T follicular helper cell (primary cell): ENCODE data around the gene SLC38A5.
"Not testable (repeated sequence)": the region's sequence is repeated elsewhere in the genome, so short reads cannot be mapped to it uniquely, and the experiment has no call there.

Experiments used
- DNase-seq: peaks from one replicate; pipeline ENCODE4 v3.0.0-alpha.2; 2020; ENCODE audit warnings: low read depth
- total RNA-seq, 2 experiments: gene quantifications; one replicate each; lab custom pipeline; 2026; lab: John Stamatoyannopoulos, UW

The SLC38A5 gene
- 25.0 to 147 reads per million in 2 experiments for total RNA-seq

DNA sequence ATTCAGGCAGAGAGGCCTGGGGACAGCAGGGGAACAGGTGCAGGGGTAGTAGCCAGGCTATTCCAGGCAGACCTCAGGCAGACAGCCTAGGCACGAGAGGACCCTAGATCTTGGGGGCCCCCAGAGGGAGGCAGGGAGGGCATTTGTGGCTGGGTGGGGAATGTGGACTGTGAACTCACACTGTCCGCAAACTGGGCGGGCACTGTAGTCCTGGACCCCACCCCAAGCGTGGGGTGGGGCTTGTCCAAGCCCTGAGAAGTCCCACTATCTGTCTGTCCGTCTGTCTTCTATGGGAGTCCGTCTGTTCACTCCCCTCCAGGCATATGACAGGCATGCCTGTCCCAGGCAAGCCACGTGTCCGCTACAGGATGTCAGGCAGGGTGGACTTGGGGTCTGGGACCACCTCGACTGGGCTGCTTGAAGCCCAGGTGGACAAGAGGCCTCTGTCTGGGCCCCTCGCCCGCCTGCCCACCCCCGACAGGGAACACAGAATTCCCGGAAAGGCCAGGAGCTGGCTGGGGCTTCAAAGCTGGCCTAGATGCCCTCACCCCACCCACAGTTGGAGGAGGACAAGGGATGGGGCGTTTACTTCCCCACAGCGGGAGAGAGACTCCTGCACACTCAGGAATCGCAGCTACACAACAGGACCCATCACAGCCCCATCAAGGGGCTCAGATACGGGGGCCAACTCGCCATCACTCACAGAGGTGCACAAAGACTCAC is at the start of gene SLC38A5:
SLC38A5 (minus strand) TSS at position 151 of the 723 bp plus-strand sequence. CDS start 2,336 bp downstream, outside the sequence.
- DNase-seq, result no peak

DNA sequence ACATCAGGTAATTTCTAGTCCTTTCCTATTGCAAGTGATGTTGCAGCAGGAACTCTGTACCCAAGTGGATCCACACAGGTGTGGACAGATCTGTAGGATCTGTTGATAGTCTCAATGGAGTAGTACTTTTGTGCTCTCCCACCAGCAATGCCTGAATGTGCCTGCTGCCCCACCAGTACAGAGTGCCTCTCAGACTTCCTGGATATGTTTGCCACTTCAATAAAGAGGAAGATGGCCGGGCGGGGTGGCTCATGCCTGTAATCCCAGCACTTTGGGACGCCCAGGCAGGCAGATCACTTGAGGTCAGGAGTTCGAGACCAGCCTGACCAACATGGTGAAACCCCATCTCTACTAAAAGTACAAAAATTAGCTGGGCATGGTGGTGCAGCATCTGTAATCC is 49.4 kb upstream of the SLC38A5 start:
- not testable (repeated sequence) for DNase-seq

DNA sequence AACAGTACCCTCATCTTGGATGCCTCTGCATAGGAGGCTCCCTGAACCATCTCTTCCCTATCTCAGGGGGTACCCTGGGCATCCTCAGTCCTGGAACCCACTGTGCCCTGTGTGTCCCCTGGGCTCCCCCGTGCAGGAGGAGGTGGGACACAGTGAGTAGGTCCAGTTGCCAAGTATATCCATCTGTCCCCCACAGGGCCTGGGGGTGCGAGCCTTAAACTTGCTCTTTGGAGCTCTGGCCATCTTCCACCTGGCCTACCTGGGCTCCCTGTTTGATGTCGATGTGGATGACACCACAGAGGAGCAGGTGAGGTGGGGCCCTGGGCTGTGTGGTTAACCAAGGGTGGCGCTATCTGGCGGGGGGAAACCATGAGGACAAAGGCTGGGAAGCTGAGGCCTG is 46.9 kb upstream of the SLC38A5 start:
- DNase-seq, result no peak

DNA sequence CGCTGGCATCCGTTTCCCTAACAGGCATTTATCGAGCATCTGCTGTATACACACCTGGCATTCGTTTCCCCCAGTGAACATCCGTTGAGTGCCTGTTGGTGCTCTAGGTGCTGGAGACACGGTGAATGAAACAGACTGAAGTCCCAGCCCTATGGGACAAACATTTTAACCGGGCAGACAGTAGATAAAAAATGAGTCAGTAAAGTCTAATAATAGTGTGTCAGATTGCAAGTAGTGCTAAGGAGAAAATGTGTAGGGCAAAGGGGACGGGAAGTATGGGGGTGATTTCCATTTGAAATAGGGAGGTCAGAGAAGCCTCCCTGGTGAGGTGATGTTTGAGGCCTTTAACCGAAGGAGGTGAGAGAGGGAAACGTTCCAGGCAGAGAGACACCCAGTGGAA is 46.2 kb upstream of the SLC38A5 start:
- DNase-seq, result no peak

DNA sequence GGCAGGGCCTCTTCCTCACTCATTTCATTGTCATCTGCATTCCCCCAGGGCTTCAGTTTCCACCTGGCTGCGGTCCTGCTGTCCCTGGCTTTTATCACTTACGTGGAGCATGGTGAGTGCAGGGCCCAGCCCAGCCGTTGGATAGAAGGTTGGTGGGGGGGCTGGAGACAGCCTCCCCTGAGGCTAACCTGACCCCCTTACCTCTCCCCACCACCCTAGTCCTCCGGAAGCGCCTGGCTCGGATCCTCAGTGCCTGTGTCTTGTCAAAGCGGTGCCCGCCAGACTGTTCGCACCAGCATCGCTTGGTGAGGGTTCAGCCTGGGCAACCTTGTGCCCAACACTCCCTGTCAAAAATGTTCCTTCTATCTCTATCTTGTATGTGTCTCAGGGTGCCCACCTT is 45.8 kb upstream of the SLC38A5 start:
- no peak for DNase-seq

DNA sequence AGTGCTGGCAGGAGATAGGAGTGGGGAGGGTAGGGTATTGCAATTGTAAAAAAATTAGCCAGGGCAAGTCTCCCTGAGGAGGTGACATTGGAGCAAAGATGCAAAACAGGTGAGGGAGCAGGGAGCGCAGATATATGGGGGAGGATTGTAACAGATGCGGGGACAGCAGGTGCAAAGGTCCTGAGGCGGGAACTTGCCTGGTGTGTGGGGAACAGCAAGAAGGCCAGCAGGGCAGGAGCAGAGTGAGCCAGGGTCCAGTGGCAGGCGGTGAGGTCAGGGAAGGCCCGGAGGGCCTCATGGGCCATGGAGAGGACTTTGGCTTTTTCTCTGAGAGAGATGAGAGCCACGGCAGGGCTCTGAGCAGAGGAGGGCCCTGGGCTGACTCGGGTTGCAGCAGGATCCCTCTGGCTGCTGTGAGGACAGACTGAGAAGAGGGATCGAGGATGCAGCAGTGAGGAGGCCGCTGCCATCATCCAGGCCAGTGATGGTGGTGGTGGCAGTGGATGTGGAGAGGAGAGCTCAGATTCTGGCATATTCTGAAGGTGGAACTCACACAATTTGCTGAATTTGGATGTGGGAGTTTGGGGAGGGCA is 44.9 kb upstream of the SLC38A5 start:
- DNase-seq, result no peak

DNA sequence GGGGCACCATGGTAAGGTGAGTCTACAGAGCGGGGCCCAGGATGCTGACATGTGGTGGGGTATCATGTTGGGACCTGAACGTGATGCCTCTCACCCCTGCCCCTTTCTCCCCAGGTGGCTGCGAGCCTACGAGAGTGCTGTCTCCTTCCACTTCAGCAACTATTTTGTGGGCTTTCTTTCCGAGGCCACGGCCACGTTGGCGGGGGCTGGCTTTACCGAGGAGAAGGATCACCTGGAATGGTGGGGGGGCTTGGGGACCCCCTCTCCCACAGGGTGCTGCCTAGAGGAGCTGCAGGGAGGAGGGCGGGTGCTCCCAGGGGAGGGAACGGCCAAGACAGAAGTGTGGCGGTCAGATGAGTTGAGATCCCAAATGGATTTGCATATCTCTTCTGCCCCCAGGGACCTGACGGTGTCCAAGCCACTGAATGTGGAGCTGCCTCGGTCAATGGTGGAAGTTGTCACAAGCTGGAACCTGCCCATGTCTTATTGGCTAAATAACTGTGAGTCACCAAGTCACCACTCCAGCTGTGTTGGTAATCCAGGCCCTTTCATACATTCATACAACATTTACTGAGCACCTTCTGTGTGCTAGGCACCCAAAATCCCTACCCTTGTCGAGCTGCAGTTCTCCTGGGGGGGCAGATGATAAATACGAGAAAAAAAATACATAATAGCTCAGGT is 44.2 kb upstream of the SLC38A5 start:
- no peak for DNase-seq

DNA sequence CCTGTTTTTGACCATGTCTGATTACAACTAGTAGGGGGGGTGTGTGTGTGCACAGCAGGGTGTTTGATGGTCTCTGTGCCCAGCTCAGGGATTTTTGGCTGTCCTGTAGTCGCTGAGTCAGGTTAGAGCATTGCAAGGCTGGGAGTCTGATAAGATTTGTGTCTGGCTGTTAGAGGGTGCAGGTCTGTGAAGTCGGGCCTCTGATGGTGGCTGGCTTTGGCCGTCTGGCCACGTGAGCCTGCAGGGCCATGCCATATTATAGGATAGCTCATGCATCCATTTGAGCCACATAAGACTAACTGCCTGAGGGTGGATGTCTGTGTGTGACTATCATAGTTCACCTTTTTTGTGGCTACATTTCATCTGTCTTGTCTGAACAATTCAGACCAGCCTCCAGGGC is 43.6 kb upstream of the SLC38A5 start:
- no peak for DNase-seq

DNA sequence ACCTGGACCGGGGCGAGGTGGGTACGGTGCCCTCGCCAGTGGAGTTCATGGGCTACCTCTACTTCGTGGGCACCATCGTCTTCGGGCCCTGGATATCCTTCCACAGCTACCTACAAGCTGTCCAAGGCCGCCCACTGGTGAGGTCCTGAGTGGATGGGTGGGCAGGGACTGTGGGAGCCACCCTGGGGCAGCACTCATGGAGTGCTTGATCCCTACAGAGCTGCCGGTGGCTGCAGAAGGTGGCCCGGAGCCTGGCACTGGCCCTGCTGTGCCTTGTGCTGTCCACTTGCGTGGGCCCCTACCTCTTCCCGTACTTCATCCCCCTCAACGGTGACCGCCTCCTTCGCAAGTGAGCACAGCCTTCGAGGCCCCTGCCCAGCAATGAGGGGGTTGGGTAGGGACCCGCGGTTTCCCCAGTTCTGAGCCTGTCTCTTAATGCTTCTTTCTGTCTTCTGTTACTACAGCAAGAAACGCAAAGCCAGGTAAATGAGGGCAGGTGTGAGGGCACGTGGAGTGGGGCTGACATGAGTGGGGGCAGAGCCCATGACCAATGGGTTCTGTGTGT is 42.4 kb upstream of the SLC38A5 start:
- DNase-seq, result no peak

DNA sequence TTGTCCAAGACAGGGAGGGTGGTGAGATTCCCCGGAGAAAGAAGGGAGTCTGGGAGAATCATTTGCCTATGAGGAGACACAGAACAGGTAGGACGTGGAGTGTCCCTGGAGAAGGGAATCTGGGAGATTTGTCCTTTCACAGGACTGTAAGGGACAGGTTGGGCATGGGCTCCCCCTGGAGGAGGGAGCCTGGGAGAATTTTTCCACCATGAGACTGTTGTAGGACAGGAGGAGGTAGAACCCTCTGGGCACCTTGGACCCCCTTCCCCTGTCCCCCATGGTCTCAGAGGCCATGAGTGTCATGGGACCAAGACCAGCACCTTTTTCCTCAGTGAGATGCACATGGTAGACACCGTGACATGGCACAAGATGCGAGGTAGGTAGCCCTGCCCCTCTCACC is 41.5 kb upstream of the SLC38A5 start:
- DNase-seq, result no peak

DNA sequence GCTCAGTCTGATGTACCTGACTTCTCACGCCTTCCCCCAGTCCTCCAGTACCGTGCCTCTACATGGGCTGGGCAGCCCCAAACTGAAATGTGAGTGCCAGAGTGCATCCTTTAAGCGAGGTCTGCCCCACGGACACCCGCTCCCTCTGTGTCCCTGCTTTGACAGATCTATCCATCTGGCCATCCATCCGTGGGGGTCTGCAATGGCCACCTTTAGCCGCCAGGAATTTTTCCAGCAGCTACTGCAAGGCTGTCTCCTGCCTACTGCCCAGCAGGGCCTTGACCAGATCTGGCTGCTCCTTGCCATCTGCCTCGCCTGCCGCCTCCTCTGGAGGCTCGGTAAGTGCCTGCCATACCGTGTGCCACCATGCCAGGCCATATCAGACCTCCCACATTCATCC is 39.6 kb upstream of the SLC38A5 start:
- no peak for DNase-seq

DNA sequence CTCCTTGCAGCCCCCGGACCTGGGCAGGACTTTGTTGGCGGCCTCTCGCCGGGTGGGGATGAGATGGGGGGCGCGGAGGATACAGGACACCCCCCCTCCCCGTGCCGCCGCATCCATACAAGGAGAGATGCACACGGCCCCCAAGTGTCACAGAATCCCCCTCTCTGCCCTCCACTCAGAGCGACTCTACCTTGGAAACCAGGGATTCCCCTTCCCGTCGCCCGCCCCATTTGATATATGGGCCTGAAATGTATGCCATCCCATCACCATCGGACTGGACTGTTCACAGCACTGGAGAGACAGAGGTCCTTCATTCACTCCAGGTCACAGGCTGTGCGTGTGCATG is 39.2 kb upstream of the SLC38A5 start:
- no peak for DNase-seq

DNA sequence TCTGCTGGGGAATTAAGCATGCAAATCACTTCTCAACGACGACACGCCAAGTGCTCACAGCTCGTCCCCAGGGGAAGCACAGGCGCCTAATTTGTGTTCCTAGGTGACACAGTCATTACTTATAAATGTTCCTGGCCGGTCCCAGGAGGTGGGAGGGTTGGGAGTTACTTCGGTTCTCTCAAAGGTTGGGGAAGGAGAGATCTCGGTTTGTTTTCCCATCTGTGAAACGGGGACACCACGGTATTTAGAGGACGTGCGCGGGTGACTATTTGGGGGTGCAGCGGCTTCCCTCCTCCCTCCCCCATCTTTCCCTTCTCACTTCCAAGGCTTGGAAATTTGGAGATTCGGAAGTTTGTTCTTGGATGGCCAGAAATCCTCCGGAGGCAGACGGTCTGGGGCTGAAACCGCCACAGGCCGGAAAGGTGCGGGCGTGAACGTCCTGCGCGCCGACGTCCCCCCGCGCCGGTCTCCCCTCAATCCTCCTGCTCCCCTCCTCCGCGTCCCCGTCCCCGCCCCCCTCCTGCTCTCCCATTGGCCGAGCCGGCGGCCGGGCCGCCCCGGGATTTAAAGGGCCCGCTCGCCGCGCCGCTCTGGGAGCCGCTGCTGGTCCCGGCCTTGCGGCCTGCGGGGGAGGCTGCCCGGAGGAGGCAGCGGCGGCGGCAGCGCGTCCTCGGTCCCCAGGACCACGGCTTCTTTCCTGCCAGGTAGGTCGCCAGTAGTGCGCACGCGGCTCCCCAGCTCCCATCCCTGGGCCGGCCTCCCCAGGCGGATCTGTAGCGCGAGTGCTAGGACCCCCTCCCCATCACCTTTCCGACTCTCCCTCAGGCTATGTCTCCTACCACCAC is 38.6 kb upstream of the SLC38A5 start, which contains the start of gene PORCN:
PORCN (plus strand) TSS at position 593 of the 845 bp plus-strand sequence. CDS start 829 bp downstream, outside the sequence.
- DNase-seq, result peak; percentile 68

DNA sequence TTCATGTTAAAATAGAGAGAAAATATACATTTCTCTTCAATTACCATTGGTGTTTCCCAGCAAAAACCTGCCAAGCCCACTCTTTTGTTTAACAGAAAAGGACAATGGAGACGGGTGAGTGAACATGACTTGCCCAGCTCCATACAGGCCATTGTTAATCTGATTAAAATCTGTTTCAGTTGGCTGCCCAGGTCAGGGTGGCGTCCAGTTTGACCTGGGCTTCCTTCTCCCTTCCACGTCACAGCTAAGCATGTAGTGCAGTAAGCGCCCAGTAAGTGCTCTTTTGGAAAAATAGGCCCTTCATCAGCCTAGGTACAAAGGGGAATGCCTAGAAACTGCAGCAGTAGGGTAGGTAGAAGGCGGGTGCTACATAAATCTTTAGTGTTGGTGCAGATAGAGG is 37.2 kb upstream of the SLC38A5 start:
- DNase-seq, result no peak

DNA sequence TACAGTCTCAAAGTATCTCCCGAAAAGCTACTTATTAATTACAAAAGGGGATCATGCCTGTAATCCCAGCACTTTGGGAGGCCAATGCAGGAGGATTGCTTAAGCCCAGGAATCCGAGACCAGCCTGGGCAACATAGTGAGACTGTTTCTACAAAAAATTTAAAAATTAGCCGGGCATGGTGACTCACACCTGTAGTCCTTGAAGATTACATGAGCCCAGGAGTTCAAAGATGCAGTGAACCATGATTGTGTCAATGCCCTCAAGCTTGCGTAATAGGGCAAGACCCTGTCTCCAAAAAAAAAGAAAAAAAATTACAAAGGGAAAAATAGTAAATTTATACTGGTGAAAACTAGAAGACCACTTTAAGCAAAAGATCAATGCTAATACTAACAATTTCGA is 35.4 kb upstream of the SLC38A5 start:
- DNase-seq, result no peak

DNA sequence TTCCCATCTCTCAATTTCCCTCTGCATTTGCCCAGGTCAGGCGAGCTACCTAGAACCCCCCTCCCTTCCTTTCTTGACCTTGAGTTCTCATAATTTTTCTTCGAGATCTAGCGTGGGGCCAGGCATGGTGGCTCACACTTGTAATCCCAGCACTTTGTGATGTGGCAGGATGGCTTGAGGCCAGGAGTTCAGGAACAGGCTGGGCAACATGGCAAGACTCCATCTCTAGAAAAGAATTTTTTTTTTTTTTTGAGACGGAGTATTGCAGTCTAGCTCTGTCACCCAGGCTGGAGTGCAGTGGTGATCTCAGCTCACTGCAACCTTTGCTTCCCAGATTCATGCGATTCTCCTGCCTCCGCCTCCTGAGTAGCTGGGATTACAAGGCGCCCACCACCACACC is 34.2 kb upstream of the SLC38A5 start:
- DNase-seq, result no peak

DNA sequence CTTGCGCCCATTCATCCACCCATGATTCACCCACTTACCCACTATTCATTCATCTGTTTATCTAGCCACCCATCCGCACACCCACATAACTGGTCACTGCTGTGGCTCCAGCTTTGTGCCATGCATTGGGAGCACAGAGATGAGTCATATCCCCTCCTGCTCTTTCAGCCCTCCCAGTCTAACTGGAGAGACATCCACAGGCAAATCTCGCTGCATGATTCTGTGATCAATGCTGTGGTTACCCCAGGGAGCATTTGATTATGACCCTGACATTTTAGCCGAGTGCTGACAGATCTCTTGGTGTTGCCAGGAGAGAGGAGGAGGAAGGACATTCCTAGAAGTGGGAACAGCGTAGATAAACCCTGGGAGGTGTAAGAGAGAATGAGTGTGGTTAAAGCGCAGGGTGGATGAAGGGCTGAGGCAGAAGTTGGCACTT is 28.3 kb upstream of the SLC38A5 start:
- DNase-seq, result no peak

DNA sequence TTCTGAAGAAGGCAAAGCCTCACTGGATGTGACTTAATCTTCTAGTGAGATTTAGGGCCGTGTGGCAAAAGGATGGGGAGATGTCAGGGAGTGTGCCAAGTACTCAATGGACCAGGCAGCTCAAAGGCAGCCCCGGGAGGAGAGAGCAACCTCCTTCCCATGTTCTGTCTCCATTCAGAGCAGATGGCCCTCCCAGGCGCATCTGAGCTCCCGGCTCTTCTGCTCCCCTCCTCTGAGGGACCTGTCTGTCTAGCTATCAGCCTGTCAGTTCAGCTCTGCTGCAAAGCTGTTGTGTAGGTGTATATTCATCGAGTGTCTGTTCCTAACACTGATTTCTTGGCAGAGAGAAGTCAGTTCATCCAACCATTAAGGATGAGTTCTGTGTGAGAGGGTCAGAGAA is 27.8 kb upstream of the SLC38A5 start:
- DNase-seq, result no peak

DNA sequence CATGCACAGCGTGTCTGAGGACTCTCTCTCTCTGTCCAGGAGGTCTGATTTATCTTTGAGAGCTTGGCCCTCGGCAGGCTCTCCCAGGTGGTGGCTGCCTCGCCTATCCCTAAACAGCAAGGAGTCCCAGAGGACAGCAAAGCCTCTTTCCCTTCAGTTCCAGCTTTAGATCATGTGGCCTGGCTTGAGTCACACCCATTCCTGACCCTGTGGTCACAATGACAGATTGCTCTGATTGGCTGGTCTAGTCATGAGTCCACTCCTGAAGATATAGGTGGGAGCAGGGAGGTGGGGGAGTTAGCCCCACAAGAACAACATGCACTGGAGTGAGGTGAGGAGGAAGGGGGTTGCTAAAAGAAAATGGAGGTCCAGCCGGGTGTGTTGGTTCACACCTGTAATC is 26.6 kb upstream of the SLC38A5 start:
- no peak for DNase-seq

DNA sequence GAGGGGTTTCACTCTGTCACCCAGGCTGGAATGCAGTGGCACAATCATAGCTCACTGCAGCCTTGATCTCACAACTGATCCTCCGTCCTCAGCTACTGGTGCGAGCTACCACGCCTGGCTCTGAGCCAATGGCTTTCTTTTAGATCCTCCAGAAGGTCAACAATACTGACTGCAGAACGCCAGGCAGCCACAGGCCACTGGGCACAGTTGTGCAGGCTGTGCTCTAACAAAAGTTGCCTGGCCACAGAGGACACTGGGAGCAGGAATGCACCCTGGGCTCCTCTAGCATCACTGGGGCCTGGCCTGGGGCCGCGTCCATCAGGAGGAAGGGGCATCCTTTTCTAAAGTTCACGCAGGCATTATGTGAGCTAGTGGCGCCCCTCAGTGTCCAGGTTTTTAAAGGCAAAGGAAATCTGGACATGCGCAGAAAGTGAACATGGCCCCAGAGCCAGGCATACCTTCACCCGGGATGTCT is 23.9 kb upstream of the SLC38A5 start:
- DNase-seq, result no peak

DNA sequence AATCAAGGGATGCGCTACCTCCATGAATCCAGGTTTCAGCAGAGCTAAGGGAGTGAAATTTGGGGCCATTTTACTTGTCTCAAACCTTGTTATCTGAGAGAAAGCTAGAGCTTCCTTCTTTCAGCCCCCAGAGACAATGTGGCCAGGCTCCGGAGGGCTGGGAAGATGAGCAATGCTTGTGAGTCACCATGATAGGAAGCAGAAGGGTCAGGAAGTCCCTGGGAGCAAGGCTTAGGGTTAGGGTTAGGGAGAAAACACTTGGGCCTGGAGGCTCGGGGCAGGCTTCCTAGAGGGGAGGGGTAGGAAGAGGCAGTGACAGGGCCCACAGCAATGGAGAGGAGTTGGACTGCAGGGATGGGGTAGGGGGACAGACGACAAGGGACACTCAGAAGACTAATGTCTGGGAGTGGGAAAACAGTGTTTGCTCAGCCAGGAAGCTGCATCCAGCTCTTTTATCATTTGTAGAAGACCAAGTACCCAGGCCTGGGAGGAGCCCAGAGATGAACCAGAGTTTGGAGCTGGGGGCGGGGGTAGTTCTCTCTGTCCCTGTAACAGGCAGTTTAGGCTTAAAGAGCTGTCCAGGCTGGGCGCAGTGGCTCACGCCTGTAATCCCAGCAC is 22.3 kb upstream of the SLC38A5 start:
- no peak for DNase-seq
